NB4 (cell line): ENCODE measurements around the gene SPP2.

Experiments
- POLR2A ChIP-seq: IDR thresholded peaks from 2 replicates; pipeline ENCODE4 v1.6.1; 2011; ENCODE audit warnings: mild to moderate bottlenecking; ENCODE audit not compliant: insufficient read length; ENCODE audit errors: extremely low read depth
- TF ChIP-seq, protein P1 (sequence below): IDR thresholded peaks from one replicate; pipeline ENCODE4 v1.5.1; 2012; ENCODE audit warnings: low read depth, low read length

DNA sequence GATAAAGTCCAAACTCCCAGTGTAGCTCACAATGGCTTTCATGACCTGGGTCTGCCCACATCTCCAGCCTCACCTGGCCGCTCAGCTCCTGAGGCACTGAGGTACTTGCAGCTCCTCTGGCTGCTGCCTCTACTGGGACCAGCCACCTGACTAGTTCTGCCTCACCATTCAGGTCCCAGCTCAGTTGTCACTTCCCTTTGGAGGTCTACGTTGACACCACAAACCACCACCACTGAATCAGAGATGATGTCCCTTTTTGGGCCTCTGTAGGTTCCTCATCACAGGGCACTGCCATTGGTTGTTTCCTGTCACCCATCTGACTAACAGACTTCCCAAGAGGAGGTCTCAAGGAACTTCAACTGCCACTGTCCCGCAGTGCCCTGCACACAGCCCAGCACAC, 21.2 kb downstream of the SPP2 start:
- TF ChIP-seq, protein P1, sequence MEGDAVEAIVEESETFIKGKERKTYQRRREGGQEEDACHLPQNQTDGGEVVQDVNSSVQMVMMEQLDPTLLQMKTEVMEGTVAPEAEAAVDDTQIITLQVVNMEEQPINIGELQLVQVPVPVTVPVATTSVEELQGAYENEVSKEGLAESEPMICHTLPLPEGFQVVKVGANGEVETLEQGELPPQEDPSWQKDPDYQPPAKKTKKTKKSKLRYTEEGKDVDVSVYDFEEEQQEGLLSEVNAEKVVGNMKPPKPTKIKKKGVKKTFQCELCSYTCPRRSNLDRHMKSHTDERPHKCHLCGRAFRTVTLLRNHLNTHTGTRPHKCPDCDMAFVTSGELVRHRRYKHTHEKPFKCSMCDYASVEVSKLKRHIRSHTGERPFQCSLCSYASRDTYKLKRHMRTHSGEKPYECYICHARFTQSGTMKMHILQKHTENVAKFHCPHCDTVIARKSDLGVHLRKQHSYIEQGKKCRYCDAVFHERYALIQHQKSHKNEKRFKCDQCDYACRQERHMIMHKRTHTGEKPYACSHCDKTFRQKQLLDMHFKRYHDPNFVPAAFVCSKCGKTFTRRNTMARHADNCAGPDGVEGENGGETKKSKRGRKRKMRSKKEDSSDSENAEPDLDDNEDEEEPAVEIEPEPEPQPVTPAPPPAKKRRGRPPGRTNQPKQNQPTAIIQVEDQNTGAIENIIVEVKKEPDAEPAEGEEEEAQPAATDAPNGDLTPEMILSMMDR = no peak
- TF ChIP-seq POLR2A = no peak
